Measurements from ENCODE around the gene NUP153.
"Not testable (repeated sequence)": the region's sequence is repeated elsewhere in the genome, so short reads cannot be mapped to it uniquely, and the experiment has no call there.

NUP153 gene

GRCh38 chr6:17584241-17584803, 122.4 kb downstream of the NUP153 start:
- H3K4me3 ChIP-seq (ENCODE audit: low read depth, low read length): no peak overlapping the region; the same call in 1 of the 2 replicates
- no peak for DNase-seq (ENCODE audit: low read depth, low spot score)
- POLR2A ChIA-PET: interaction anchor here (0.6 kb wide), 1 partner anchor 565 kb away, joined by 3 read pairs; no protein-coding TSS in a partner anchor
- CTCF ChIA-PET: interaction anchor here (0.5 to 3.9 kb wide), 41 partner anchors 9 to 440 kb away, joined by 3 to 77 read pairs (median 4); partner anchors contain the start of genes CAP2 and FAM8A1
- peak; percentile 68 for TF ChIP-seq CTCF (IDR thresholded peaks at IDR 0.05; ENCODE audit: insufficient read depth, low read length, missing control alignments)

DNA sequence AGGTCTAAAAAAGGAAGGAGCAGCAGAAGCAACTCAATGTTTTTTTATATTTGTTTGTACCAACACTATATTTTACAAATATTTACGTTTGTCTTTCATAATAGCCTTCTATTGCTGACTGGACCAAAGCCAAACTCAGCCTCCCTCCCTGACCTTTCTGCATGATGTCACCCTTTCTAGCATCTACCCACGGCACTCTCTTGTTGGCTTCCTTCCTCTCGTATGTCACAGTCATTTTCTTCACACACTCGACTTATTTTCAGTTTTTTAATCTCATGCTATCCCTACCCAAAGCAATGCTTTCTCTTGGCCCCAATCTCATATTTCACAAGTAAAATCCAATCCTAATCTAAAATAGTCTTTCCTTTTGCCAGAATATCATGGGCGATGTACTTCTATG, 122.9 kb downstream of the NUP153 start:
- POLR2A ChIA-PET: interaction anchor here (0.6 kb wide), 1 partner anchor 565 kb away, joined by 3 read pairs; no protein-coding TSS in a partner anchor
- no peak for TF ChIP-seq CTCF (IDR thresholded peaks at IDR 0.05; ENCODE audit: insufficient read depth, low read length, missing control alignments)
- no peak for DNase-seq (ENCODE audit: low read depth, low spot score)
- no peak overlapping the region for H3K4me3 ChIP-seq (ENCODE audit: low read depth, low read length)
- CTCF ChIA-PET: interaction anchor here (0.5 to 3.9 kb wide), 38 partner anchors 8 to 439 kb away, joined by 3 to 77 read pairs (median 4); partner anchors contain the start of genes CAP2 and FAM8A1

DNA sequence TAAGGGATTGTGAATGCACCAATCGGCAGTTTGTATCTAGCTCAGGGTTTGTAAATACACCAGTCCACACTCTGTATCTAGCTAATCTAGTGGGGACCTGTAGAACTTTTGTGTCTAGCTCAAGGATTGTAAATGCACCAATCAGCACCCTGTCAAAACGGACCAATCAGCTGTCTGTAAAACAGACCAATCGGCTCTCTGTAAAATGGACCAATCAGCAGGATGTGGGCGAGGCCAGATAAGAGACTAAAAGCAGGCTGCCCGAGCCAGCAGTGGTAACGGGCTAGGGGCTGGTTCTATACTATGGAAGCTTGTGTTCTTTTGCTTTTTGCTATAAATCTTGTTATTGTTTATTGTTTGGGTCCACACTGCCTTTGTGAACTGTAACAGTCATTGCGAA, 125.4 kb downstream of the NUP153 start:
- ChIA-PET CTCF (interaction anchor here (0.9 to 3.4 kb wide), 7 partner anchors 9 to 424 kb away, joined by 3 to 26 read pairs (median 4); no protein-coding TSS in a partner anchor), POLR2A (interaction anchor here (1.2 kb wide), 1 partner anchor 284 kb away, joined by 3 read pairs; no protein-coding TSS in a partner anchor)
- H3K4me3 ChIP-seq (ENCODE audit: low read depth, low read length); DNase-seq (ENCODE audit: low read depth, low spot score): not testable (repeated sequence)

- H3K4me3 ChIP-seq (ENCODE audit: low read depth, low read length): peak overlapping the region; percentile 62
- DNase-seq (ENCODE audit: low read depth, low spot score): no peak
- no peak for TF ChIP-seq CTCF (IDR thresholded peaks at IDR 0.05; ENCODE audit: insufficient read depth, low read length, missing control alignments)
- CTCF ChIA-PET: interaction anchor here (0.9 to 3.4 kb wide), 8 partner anchors 9 to 423 kb away, joined by 3 to 26 read pairs (median 4); partner anchors contain the start of gene RBM24
- POLR2A ChIA-PET: interaction anchor here (1.2 kb wide), 1 partner anchor 283 kb away, joined by 3 read pairs; no protein-coding TSS in a partner anchor
Observed at GRCh38 chr6:17580518-17581048, 126.1 kb downstream of the NUP153 start.

- ChIA-PET CTCF (interaction anchor here (0.8 kb wide), 1 partner anchor 419 kb away, joined by 3 read pairs; no protein-coding TSS in a partner anchor), POLR2A (no interaction called here)
- no peak for TF ChIP-seq CTCF (IDR thresholded peaks at IDR 0.05; ENCODE audit: insufficient read depth, low read length, missing control alignments)
Observed at GRCh38 chr6:17577059-17577458, 129.7 kb downstream of the NUP153 start.

DNA sequence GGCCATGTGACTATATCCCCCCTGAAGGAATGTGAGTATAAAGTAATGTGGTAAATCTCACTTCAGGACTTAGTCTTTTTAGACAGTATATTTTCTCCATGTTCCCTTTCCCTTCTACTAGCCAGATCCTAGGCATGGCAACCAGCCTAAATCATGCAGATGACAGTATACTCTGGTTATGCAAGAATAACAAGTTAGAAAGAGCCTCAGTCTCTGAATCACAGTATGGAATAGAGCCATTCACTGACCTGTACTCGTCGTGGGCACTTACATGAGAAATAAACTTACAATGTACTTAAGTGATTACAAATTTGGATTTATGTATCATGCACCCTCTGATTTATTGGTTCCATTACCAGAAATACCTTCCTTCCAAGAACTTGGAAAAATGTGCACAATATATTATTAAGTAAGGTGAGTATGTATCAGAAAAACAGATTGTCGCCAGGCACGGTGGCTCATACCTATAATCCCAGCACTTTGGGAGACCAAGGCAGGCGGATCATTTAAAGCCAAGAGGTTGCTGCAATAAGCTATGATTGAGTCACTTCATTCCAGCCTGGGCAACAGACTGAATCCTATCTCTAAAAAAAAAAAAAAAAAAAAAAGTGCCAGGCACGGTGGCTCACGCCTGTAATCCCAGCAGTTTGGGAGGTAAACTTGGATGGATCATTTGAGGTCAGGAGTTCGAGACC, 131.7 kb downstream of the NUP153 start:
- peak; percentile 70 for DNase-seq (ENCODE audit: low read depth, low spot score)
- no peak for TF ChIP-seq CTCF (IDR thresholded peaks at IDR 0.05; ENCODE audit: insufficient read depth, low read length, missing control alignments)
- no peak overlapping the region for H3K4me3 ChIP-seq (ENCODE audit: low read depth, low read length)
- POLR2A ChIA-PET: no interaction called here
- CTCF ChIA-PET: interaction anchor here (1.2 to 1.6 kb wide), 3 partner anchors 9 to 408 kb away, joined by 3 to 5 read pairs (median 4); no protein-coding TSS in a partner anchor

More at GRCh38 chr6:17577059-17577458, 129.7 kb downstream of the NUP153 start:
- H3K4me3 ChIP-seq (ENCODE audit: low read depth, low read length): no peak overlapping the region
- DNase-seq (ENCODE audit: low read depth, low spot score): no peak

Data from AG04449 (cell line).